A673 (cell line): ENCODE data around the gene RIMS4. TPM values are rescaled to one million over a fixed set of nuclear protein-coding genes. Genes with fewer than 3 reads are reported as not detected.

Source experiments
- BruUV-seq: library from RNA; stranded (reverse); fragments of 400-500 nt; replicated peaks from 2 replicates; lab custom pipeline; 2021; lab: Mats Ljungman, UMichigan
- CTCF ChIA-PET: fragments of 300-600 bp; sonication (Branson Sonifier 250); formaldehyde crosslinking; loops from one replicate; lab custom pipeline; 2022; ENCODE audit warnings: antibody characterized with exemption; lab: Charles Lee
- POLR2A ChIA-PET: fragments of 300-600 bp; sonication (Branson Sonifier 250); formaldehyde crosslinking; loops from one replicate; lab custom pipeline; 2022; ENCODE audit warnings: antibody characterized with exemption; ENCODE audit not compliant: low non-redundant PET; lab: Charles Lee
- DNase-seq: peaks from one replicate; pipeline ENCODE4 v3.0.0-alpha.2; 2015; ENCODE audit warnings: low spot score
- H3K27ac ChIP-seq: fragments of 200-600 bp; sonication (generic); 2 replicates; pipeline ENCODE4 v1.5.1; 2016; ENCODE audit warnings: mixed run types, low read depth, mild to moderate bottlenecking, mixed read lengths, antibody characterized with exemption, low read length; ENCODE audit not compliant: poor library complexity, severe bottlenecking
- H3K27me3 ChIP-seq: fragments of 200-600 bp; sonication (generic); replicated peaks from 2 replicates; pipeline ENCODE4 v1.6.1; 2017; ENCODE audit warnings: mixed run types, low read depth, mild to moderate bottlenecking, mixed read lengths, antibody characterized with exemption, low read length; ENCODE audit not compliant: insufficient read depth, poor library complexity
- H3K36me3 ChIP-seq: fragments of 200-600 bp; sonication (generic); 2 replicates; pipeline ENCODE4 v1.6.1; 2016; ENCODE audit warnings: mixed run types, mild to moderate bottlenecking, mixed read lengths, antibody characterized with exemption, low read length; ENCODE audit not compliant: insufficient read depth, poor library complexity, severe bottlenecking
- H3K4me1 ChIP-seq: fragments of 200-600 bp; sonication (generic); 2 replicates; pipeline ENCODE4 v1.6.1; 2017; ENCODE audit warnings: mixed run types, mild to moderate bottlenecking, mixed read lengths, antibody characterized with exemption, low read length; ENCODE audit not compliant: insufficient read depth, poor library complexity, severe bottlenecking
- H3K4me3 ChIP-seq: fragments of 200-600 bp; sonication (generic); 2 replicates; pipeline ENCODE4 v1.5.1; 2016; ENCODE audit warnings: low read depth, mixed run types, mild to moderate bottlenecking, mixed read lengths, low read length; ENCODE audit not compliant: poor library complexity, severe bottlenecking
- H3K9me3 ChIP-seq: fragments of 200-600 bp; sonication (generic); 2 replicates; pipeline ENCODE4 v1.6.1; 2016; ENCODE audit warnings: mixed run types, low read depth, mild to moderate bottlenecking, mixed read lengths, antibody characterized with exemption, low read length; ENCODE audit not compliant: poor library complexity, severe bottlenecking
- CTCF ChIP-seq: fragments of 300-800, 200-600 bp; sonication (generic); conservative IDR thresholded peaks from 2 replicates; pipeline ENCODE4 v1.5.1; 2017; ENCODE audit warnings: low read depth, mild to moderate bottlenecking, antibody characterized with exemption, low read length, moderate library complexity, mixed read lengths
- EZH2 ChIP-seq: fragments of 200-600 bp; sonication (generic); IDR thresholded peaks from 2 replicates; pipeline ENCODE4 v1.6.1; 2017; ENCODE audit warnings: borderline replicate concordance, low read depth, mild to moderate bottlenecking, mixed read lengths, antibody characterized with exemption, low read length; ENCODE audit not compliant: poor library complexity, severe bottlenecking
- intact Hi-C: fragments of 100-400 bp; cut with micrococcal nuclease; formaldehyde crosslinking; loops from one replicate; pipeline ENCODE4 v1.10.0; 2022; ENCODE audit not compliant: unreplicated experiment
- total RNA-seq: library from RNA; stranded (reverse); gene quantifications from 2 replicates; pipeline ENCODE4 v1.2.3, GENCODE V29; 2021

The RIMS4 gene
- total RNA-seq, 1 experiment from 2014 or later = 0.39 TPM

GRCh38 chr20:44727039-44727438 lies 83.3 kb downstream of the RIMS4 start:
- DNase-seq = no peak
- Histone ChIP-seq H3K4me3 (no peak overlapping the region), H3K9me3 (no peaks in the 10 kb centered on the region), H3K36me3 (no peaks in the 10 kb centered on the region), H3K27me3 (no peaks in the 10 kb centered on the region), H3K4me1 (peaks cover 11% of the 10 kb centered on the region), H3K27ac (no peak overlapping the region)
- BruUV-seq = no TSS peak
- ChIA-PET POLR2A (no interaction called here), CTCF (no interaction called here)
- no peak for TF ChIP-seq CTCF
- TF ChIP-seq EZH2 = no peak
- intact Hi-C loops = no loop called here

GRCh38 chr20:44725837-44726236 lies 84.5 kb downstream of the RIMS4 start:
- Histone ChIP-seq H3K4me1 (peaks cover 21% of the 10 kb centered on the region), H3K9me3 (no peaks in the 10 kb centered on the region), H3K27ac (no peak overlapping the region), H3K4me3 (no peak overlapping the region), H3K36me3 (no peaks in the 10 kb centered on the region), H3K27me3 (no peaks in the 10 kb centered on the region)
- no TSS peak for BruUV-seq
- CTCF ChIA-PET = no interaction called here
- DNase-seq = no peak
- no peak for TF ChIP-seq EZH2
- no peak for TF ChIP-seq CTCF
- intact Hi-C loops = no loop called here
- POLR2A ChIA-PET = no interaction called here

- Histone ChIP-seq H3K9me3 (no peaks in the 10 kb centered on the region), H3K27ac (no peak overlapping the region), H3K27me3 (no peaks in the 10 kb centered on the region), H3K4me3 (no peak overlapping the region), H3K4me1 (peaks cover 33% of the 10 kb centered on the region), H3K36me3 (no peaks in the 10 kb centered on the region)
- CTCF ChIA-PET = no interaction called here
- POLR2A ChIA-PET = no interaction called here
- BruUV-seq = no TSS peak
- no peak for TF ChIP-seq CTCF
- intact Hi-C loops = no loop called here
- DNase-seq = no peak
Measured at GRCh38 chr20:44724423-44725091, 85.8 kb downstream of the RIMS4 start.
